SK-N-SH treated with all-trans-retinoic acid at 6 μM for 48 hours (cell line): ENCODE measurements around the gene PLAAT3.
"Not testable (repeated sequence)": the region's sequence is repeated elsewhere in the genome, so short reads cannot be mapped to it uniquely, and the experiment has no call there.

Experiments used
- ATAC-seq: fragments of 200-7000 bp; cut with Tn5 transposase; 3 replicates; pipeline ENCODE4 v1.9.1; 2020; ENCODE audit warnings: mild to moderate bottlenecking, moderate library complexity
- ARNTL ChIP-seq: fragments of 450-650 bp; formaldehyde crosslinking; IDR thresholded peaks from 2 replicates; pipeline ENCODE4 v1.5.0; 2020; ENCODE audit warnings: low read depth, mild to moderate bottlenecking, moderate library complexity, borderline replicate concordance
- BACH2 ChIP-seq: fragments of 250-450 bp; sonication (Bioruptor Pico); IDR thresholded peaks from 2 replicates; pipeline ENCODE4 v1.9.0; 2021; ENCODE audit warnings: mild to moderate bottlenecking, borderline replicate concordance
- CSDC2 ChIP-seq: fragments of 250-450 bp; sonication (Bioruptor Pico); IDR thresholded peaks from 2 replicates; pipeline ENCODE4 v1.5.0; 2020; ENCODE audit warnings: mild to moderate bottlenecking, moderate library complexity
- ESRRG ChIP-seq: fragments of 250-450 bp; sonication (Bioruptor Pico); IDR thresholded peaks from 2 replicates; pipeline ENCODE4 v1.6.1; 2021; ENCODE audit warnings: mild to moderate bottlenecking
- GLIS3 ChIP-seq: fragments of 250-450 bp; sonication (Bioruptor Pico); IDR thresholded peaks from 2 replicates; pipeline ENCODE4 v1.5.0; 2020; ENCODE audit warnings: mild to moderate bottlenecking, moderate library complexity
- ISL1 ChIP-seq: fragments of 250-450 bp; sonication (Bioruptor Pico); IDR thresholded peaks from 2 replicates; pipeline ENCODE4 v2.1.2; 2022; ENCODE audit warnings: mild to moderate bottlenecking, moderate library complexity
- OSR1 ChIP-seq: fragments of 250-450 bp; sonication (Bioruptor Pico); IDR thresholded peaks from 2 replicates; pipeline ENCODE4 v1.8.0; 2022; ENCODE audit warnings: moderate library complexity, mild to moderate bottlenecking, inconsistent platforms
- PPARA ChIP-seq: fragments of 250-450 bp; sonication (Bioruptor Pico); IDR thresholded peaks from 2 replicates; pipeline ENCODE4 v1.5.0; 2020; ENCODE audit warnings: mild to moderate bottlenecking, borderline replicate concordance
- RARB ChIP-seq: fragments of 250-450 bp; sonication (Bioruptor Pico); IDR thresholded peaks from 2 replicates; pipeline ENCODE4 v1.8.0; 2021; ENCODE audit warnings: mild to moderate bottlenecking, moderate library complexity
- SNAI2 ChIP-seq: fragments of 250-450 bp; sonication (Bioruptor Pico); IDR thresholded peaks from 2 replicates; pipeline ENCODE4 v1.5.0; 2020; ENCODE audit warnings: mild to moderate bottlenecking, moderate library complexity
- TCF4 ChIP-seq: fragments of 250-450 bp; sonication (Bioruptor Pico); IDR thresholded peaks from 2 replicates; pipeline ENCODE4 v1.8.0; 2021; ENCODE audit warnings: mild to moderate bottlenecking, moderate library complexity, borderline replicate concordance
- ZC3H10 ChIP-seq: fragments of 250-450 bp; sonication (Bioruptor Pico); IDR thresholded peaks from 2 replicates; pipeline ENCODE4 v1.5.1; 2021; ENCODE audit warnings: mild to moderate bottlenecking, moderate library complexity
- ZFP3 ChIP-seq: fragments of 250-450 bp; sonication (Bioruptor Pico); IDR thresholded peaks from 2 replicates; pipeline ENCODE4 v1.5.0; 2020; ENCODE audit warnings: mild to moderate bottlenecking, moderate library complexity
- ZFP30 ChIP-seq: fragments of 450-650 bp; formaldehyde crosslinking; IDR thresholded peaks from 2 replicates; pipeline ENCODE4 v1.5.0; 2022; ENCODE audit warnings: mild to moderate bottlenecking, moderate library complexity
- ZNF70 ChIP-seq: fragments of 450-650 bp; formaldehyde crosslinking; IDR thresholded peaks from 2 replicates; pipeline ENCODE4 v1.5.0; 2020; ENCODE audit warnings: mild to moderate bottlenecking, moderate library complexity
- ZNF8 ChIP-seq: fragments of 450-650 bp; formaldehyde crosslinking; IDR thresholded peaks from 2 replicates; pipeline ENCODE4 v1.5.0; 2020; ENCODE audit warnings: mild to moderate bottlenecking, moderate library complexity
- TF ChIP-seq, protein P1 (sequence below): fragments of 250-450 bp; sonication (Bioruptor Pico); IDR thresholded peaks from 2 replicates; pipeline ENCODE4 v1.8.0; 2020; ENCODE audit warnings: mild to moderate bottlenecking, moderate library complexity, borderline replicate concordance
- TF ChIP-seq, protein P2 (sequence below): fragments of 250-450 bp; sonication (Bioruptor Pico); IDR thresholded peaks from 2 replicates; pipeline ENCODE4 v1.5.1; 2021; ENCODE audit warnings: mild to moderate bottlenecking, moderate library complexity
- TF ChIP-seq, protein P3 (sequence below): fragments of 250-450 bp; sonication (Bioruptor Pico); IDR thresholded peaks from 2 replicates; pipeline ENCODE4 v1.8.0; 2021; ENCODE audit warnings: low read depth, mild to moderate bottlenecking, moderate library complexity, borderline replicate concordance
- TF ChIP-seq, protein P4 (sequence below): fragments of 250-450 bp; sonication (Bioruptor Pico); IDR thresholded peaks from 2 replicates; pipeline ENCODE4 v1.5.0; 2020; ENCODE audit warnings: mild to moderate bottlenecking, moderate library complexity

PLAAT3 gene

DNA sequence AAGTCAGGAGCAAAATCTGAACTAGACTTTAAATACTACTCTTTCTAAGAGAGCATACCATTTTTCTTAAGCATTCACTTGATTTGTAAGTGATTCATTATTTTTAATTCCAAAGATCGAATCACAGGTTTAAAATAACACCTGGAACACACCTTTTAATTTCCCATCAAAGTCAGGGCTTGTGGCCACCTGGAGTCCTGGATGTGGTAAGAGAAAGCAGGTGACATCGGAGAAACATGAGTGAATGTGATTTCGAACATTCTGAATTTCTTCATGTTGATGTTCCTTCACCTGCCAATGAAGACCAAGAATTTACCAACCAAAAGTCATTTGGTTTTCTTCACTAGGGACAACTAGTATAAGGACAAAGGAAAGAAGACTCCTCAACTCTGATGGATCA is 29.0 kb upstream of the PLAAT3 start (continued):
- TF ChIP-seq, protein P1, sequence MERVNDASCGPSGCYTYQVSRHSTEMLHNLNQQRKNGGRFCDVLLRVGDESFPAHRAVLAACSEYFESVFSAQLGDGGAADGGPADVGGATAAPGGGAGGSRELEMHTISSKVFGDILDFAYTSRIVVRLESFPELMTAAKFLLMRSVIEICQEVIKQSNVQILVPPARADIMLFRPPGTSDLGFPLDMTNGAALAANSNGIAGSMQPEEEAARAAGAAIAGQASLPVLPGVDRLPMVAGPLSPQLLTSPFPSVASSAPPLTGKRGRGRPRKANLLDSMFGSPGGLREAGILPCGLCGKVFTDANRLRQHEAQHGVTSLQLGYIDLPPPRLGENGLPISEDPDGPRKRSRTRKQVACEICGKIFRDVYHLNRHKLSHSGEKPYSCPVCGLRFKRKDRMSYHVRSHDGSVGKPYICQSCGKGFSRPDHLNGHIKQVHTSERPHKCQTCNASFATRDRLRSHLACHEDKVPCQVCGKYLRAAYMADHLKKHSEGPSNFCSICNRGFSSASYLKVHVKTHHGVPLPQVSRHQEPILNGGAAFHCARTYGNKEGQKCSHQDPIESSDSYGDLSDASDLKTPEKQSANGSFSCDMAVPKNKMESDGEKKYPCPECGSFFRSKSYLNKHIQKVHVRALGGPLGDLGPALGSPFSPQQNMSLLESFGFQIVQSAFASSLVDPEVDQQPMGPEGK (CRISPR knock-in tag) = no peak
- no peak for TF ChIP-seq ARNTL
- no peak for TF ChIP-seq ZFP30 (CRISPR knock-in tag)
- TF ChIP-seq TCF4 (CRISPR knock-in tag) = no peak
- no peak for TF ChIP-seq ZC3H10
- no peak for TF ChIP-seq PPARA (CRISPR knock-in tag)

DNA sequence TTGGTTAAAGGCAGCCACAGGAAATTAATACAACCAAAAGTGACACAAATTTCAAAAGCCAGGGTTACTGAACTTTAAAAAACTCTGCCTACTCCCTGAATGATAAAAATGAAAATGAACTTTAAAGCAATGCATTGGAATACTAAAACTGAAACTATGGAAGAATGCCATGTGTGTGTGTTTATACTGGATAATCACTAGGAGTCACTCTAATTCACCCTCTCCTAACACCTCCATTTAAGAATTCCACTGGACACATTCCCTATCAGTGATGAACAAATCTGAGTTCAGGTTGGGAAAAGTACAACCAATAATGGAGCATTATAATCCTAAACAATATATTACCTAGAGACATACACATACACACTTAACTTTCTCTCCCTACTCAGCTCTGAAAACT is 27.5 kb upstream of the PLAAT3 start:
- no peak for ATAC-seq
- TF ChIP-seq ZNF70 (CRISPR knock-in tag) (no peak), OSR1 (CRISPR knock-in tag) (no peak), PPARA (CRISPR knock-in tag) (no peak), ISL1 (CRISPR knock-in tag) (no peak), ZC3H10 (no peak), ZNF8 (CRISPR knock-in tag) (no peak)

DNA sequence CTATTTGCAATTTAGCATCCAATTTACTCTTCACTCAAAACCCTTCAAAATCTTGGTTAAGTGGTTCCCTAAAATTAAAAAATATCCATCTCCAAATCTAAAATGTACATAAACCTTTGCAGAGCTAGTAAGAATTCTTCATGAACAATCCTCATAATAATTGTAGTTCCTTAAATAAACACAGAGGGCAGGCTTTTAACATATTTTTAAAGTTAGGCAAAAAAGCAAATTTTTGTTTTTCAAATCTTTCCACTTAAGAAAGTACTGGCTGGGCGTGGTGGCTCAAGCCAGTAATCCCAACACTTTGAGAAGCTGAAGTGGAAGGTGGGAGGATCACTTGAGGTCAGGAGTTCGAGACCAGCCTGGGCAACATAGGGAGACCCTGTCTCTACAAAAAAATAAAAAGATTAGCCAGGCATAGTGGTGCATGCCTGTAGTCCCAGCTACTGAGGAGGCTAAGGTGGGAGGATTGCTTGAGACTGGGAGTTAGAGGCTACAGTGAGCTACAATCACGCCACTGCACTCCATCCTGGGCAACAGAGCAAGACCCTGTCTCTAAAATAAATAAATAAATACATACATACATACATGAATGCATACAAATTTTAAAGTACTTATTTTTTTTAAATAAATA is 25.1 kb upstream of the PLAAT3 start:
- peak; percentile 47; the same call in 2 of the 3 replicates for ATAC-seq
- TF ChIP-seq ZC3H10 (no peak), ZFP3 (no peak), ESRRG (CRISPR knock-in tag) (no peak), GLIS3 (CRISPR knock-in tag) (no peak)
- TF ChIP-seq, protein P2, sequence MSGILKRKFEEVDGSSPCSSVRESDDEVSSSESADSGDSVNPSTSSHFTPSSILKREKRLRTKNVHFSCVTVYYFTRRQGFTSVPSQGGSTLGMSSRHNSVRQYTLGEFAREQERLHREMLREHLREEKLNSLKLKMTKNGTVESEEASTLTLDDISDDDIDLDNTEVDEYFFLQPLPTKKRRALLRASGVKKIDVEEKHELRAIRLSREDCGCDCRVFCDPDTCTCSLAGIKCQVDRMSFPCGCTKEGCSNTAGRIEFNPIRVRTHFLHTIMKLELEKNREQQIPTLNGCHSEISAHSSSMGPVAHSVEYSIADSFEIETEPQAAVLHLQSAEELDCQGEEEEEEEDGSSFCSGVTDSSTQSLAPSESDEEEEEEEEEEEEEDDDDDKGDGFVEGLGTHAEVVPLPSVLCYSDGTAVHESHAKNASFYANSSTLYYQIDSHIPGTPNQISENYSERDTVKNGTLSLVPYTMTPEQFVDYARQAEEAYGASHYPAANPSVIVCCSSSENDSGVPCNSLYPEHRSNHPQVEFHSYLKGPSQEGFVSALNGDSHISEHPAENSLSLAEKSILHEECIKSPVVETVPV = no peak
- TF ChIP-seq, protein P3, sequence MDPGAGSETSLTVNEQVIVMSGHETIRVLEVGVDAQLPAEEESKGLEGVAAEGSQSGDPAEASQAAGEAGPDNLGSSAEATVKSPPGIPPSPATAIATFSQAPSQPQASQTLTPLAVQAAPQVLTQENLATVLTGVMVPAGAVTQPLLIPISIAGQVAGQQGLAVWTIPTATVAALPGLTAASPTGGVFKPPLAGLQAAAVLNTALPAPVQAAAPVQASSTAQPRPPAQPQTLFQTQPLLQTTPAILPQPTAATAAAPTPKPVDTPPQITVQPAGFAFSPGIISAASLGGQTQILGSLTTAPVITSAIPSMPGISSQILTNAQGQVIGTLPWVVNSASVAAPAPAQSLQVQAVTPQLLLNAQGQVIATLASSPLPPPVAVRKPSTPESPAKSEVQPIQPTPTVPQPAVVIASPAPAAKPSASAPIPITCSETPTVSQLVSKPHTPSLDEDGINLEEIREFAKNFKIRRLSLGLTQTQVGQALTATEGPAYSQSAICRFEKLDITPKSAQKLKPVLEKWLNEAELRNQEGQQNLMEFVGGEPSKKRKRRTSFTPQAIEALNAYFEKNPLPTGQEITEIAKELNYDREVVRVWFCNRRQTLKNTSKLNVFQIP (CRISPR knock-in tag) = no peak
- TF ChIP-seq, protein P4, sequence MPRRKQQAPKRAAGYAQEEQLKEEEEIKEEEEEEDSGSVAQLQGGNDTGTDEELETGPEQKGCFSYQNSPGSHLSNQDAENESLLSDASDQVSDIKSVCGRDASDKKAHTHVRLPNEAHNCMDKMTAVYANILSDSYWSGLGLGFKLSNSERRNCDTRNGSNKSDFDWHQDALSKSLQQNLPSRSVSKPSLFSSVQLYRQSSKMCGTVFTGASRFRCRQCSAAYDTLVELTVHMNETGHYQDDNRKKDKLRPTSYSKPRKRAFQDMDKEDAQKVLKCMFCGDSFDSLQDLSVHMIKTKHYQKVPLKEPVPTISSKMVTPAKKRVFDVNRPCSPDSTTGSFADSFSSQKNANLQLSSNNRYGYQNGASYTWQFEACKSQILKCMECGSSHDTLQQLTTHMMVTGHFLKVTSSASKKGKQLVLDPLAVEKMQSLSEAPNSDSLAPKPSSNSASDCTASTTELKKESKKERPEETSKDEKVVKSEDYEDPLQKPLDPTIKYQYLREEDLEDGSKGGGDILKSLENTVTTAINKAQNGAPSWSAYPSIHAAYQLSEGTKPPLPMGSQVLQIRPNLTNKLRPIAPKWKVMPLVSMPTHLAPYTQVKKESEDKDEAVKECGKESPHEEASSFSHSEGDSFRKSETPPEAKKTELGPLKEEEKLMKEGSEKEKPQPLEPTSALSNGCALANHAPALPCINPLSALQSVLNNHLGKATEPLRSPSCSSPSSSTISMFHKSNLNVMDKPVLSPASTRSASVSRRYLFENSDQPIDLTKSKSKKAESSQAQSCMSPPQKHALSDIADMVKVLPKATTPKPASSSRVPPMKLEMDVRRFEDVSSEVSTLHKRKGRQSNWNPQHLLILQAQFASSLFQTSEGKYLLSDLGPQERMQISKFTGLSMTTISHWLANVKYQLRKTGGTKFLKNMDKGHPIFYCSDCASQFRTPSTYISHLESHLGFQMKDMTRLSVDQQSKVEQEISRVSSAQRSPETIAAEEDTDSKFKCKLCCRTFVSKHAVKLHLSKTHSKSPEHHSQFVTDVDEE (CRISPR knock-in tag) = no peak

DNA sequence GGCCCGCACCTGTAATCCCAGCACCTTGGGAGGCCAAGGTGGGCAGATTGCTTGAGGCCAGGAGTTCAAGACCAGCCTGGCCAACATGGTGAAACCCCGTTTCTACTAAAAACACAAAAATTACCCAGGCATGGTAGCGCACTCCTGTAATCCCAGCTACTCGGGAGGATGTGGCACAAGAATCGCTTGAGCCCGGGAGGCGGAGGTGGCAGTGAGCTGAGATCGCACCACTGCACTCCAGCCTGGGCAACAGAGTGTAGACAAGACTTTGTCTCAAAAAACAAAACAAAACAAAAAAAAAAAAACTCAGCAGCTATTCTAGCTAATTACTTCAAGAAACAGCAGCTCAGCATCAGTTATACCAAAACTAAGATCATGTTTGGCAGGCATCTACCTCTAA is 24.2 kb upstream of the PLAAT3 start:
- ATAC-seq = not testable (repeated sequence)

DNA sequence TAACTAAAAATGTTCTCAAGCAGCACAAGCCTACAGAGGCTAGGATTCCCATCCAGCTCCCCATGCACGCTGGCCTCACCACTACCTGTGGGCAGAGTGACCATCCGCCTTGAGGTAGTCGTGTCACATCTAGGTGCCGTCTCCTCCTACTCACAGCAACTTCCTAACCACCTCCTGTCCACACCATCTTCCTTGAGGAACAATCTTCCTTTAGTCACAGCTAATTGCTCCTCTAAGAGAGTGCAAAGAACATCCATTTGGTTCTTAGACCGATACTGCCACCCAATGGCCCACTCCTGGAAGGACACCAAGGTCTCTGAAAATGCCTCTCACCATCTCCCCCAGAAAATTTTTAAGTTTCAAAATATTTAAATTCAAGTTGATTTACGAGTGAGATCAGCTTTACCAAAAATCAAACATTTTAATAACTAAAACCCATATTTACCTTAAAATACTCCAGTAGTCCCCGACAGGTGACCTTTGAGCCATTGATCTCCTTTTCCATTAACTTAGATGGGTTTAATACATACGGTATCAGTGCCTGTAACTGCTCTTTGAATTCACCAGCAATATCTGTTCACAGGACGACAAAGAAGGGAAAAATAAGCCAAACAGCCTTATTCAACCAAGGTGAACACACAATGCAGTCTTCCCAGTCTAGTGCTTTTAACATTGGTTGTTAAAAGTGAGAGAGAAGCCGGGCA is 21.7 kb upstream of the PLAAT3 start:
- TF ChIP-seq, protein P3 (CRISPR knock-in tag) = no peak
- TF ChIP-seq ZNF70 (CRISPR knock-in tag) (no peak), RARB (no peak), ESRRG (CRISPR knock-in tag) (no peak), ZC3H10 (no peak), BACH2 (CRISPR knock-in tag) (no peak), CSDC2 (CRISPR knock-in tag) (no peak), SNAI2 (no peak), OSR1 (CRISPR knock-in tag) (no peak), ZFP3 (no peak), PPARA (CRISPR knock-in tag) (no peak)
- TF ChIP-seq, protein P2 = no peak
- TF ChIP-seq, protein P1 (CRISPR knock-in tag) = no peak
- TF ChIP-seq, all 23 proteins: peak for 0
- ATAC-seq = peak; percentile 90
